Activated naive CD8-positive, alpha-beta T cell treated with anti-CD3 and anti-CD28 coated beads, Interleukin-2, amount 50 U/mL, for 24 hours (primary cell): ENCODE results near the gene CFAP221.

Experiments
- ATAC-seq: fragments of 150-1000 bp; cut with Tn5 transposase; one replicate; pipeline ENCODE4 v1.10.0; 2021
- DNase-seq: peaks from one replicate; pipeline ENCODE4 v3.0.0; 2021
- H3K27ac Mint-ChIP-seq: one replicate; pipeline ENCODE4 v1.8.0; 2021; ENCODE audit warnings: mild to moderate bottlenecking, mixed read lengths
- H3K27me3 Mint-ChIP-seq: one replicate; pipeline ENCODE4 v1.8.0; 2021; ENCODE audit warnings: mixed read lengths
- H3K36me3 Mint-ChIP-seq: one replicate; pipeline ENCODE4 v1.8.0; 2021; ENCODE audit warnings: low read depth, mixed read lengths
- H3K4me1 Mint-ChIP-seq: one replicate; pipeline ENCODE4 v1.8.0; 2021; ENCODE audit warnings: mixed read lengths
- H3K4me3 Mint-ChIP-seq: one replicate; pipeline ENCODE4 v1.8.0; 2021; ENCODE audit warnings: mild to moderate bottlenecking, moderate library complexity, mixed read lengths
- H3K9me3 Mint-ChIP-seq: one replicate; pipeline ENCODE4 v1.8.0; 2021; ENCODE audit warnings: mixed read lengths

Gene CFAP221

DNA sequence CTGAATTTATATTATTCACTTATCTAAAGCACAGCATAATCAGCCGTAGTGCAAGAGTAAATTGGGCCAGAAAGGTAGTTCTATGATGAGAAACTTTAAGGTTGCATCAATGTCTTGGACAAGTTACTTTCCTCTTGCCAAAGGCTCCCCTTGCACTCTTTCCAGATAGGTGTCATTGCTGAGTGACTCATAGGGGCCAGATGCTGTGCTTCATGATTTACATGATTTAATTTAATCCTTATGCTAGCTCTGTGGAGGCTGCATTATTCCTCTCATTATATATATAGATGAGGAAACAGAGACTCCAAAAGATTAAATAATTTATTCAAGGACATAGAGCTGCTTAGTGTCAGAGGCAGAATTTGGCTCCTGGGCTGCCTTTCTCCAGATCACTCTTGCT is 5.0 kb downstream of the CFAP221 start:
- no peak for DNase-seq
- Mint-ChIP-seq H3K9me3 (no peaks in the 10 kb centered on the region), H3K4me1 (no peaks in the 10 kb centered on the region), H3K27me3 (peaks cover 35% of the 10 kb centered on the region), H3K36me3 (no peaks in the 10 kb centered on the region), H3K4me3 (no peak overlapping the region), H3K27ac (no peak overlapping the region)
- no peak for ATAC-seq

DNA sequence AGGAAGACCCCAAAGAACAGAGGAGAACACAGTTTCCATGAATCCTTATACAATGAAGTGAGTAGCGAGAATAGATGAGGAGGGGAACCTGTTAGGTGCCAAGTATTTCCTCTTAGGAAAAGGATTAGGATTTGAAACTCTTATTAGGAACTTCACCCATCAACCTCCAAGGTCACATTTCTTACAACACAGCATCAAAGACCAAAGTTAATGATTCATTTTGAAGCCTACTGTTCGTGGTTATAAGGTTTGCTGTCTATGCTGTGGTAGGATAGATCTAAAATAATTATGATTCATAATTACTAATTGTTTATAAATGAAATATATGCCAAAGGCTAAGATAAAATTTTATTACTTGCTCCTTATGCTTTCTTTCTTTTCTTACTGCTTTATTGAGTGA is 6.1 kb downstream of the CFAP221 start:
- Mint-ChIP-seq H3K27me3 (peaks cover 26% of the 10 kb centered on the region), H3K4me1 (no peaks in the 10 kb centered on the region), H3K4me3 (no peak overlapping the region), H3K9me3 (no peaks in the 10 kb centered on the region), H3K27ac (no peak overlapping the region), H3K36me3 (no peaks in the 10 kb centered on the region)
- no peak for ATAC-seq
- no peak for DNase-seq

DNA sequence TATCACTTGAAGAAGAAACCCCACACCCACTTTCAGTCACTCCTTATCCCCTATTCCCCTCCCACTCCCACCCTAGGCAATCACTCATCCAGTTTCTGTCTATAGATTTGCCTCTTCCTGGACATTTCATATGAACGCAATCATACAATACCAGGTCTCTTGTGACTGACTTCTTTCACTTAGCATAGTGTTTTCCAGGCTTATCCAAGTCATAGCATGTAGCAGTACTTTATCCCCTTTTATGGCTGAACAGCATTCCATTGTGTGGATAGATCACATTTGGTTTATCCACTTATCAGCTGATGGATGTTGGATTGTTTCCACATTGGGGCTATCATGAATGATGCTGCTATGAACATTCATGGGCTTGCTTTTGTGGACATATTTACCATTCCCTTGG is 6.6 kb downstream of the CFAP221 start:
- Mint-ChIP-seq H3K4me3 (no peak overlapping the region), H3K4me1 (no peaks in the 10 kb centered on the region), H3K9me3 (no peaks in the 10 kb centered on the region), H3K36me3 (no peaks in the 10 kb centered on the region), H3K27me3 (peaks cover 23% of the 10 kb centered on the region), H3K27ac (no peak overlapping the region)
- ATAC-seq (no peak), DNase-seq (no peak)

DNA sequence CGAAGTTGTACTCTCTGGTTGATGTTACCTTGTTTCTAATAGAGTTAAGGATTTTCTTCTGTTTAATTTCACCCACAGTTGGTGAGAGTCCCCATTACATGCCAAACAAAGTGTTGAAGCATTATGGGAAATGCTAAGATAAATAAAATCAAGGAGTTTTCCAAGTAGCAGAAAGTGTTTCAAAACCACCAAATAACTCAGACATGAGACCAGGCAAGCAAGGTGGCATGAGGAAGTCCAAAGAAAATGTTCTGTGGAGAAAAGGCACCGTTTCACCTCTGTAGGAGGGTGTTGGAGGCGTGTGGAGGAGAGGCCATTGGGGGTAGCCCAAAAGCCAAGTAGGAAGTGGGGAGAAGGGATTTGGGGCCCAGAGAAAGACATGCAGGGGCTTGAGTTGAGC is 8.7 kb downstream of the CFAP221 start:
- DNase-seq (no peak), ATAC-seq (no peak)
- Mint-ChIP-seq H3K4me3 (no peak overlapping the region), H3K9me3 (no peaks in the 10 kb centered on the region), H3K27me3 (peaks cover 13% of the 10 kb centered on the region), H3K36me3 (no peaks in the 10 kb centered on the region), H3K4me1 (no peaks in the 10 kb centered on the region), H3K27ac (no peak overlapping the region)

DNA sequence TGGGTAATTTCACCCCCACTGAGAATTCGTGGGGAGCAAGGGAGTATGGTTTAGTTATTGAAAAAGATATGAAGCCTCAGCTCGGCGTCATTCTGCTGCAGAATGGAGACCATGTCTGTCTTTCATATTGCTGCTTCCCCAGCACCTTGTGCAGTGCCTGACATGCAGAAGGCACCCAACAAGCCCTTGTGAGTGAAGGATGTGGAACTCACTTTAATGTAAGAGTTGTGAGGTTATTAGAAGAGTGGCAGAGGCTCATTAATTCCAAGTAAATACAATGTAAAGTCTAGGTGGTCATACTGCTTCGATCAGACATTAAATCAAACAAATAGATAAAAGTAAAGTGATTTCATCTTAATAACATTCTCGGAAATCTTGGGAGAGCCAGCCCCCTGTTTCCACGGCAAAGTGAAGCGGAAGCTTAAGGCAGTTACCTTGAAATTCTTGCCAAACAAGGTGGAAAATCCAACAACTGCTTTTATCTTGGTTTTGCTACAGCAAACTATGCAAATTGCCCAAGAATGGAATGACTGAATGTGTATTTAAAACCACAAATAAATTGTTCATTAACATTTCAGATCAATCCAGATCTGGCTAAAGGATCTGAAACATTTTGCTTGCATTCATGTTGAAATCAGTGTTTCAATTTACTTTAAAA is 9.6 kb downstream of the CFAP221 start:
- H3K4me3 Mint-ChIP-seq = no peak overlapping the region
- ATAC-seq (no peak), DNase-seq (no peak)
- no peaks in the 10 kb centered on the region for H3K9me3 Mint-ChIP-seq
- H3K27ac Mint-ChIP-seq = no peak overlapping the region
- peaks cover 13% of the 10 kb centered on the region for H3K27me3 Mint-ChIP-seq
- no peaks in the 10 kb centered on the region for H3K36me3 Mint-ChIP-seq
- H3K4me1 Mint-ChIP-seq = no peaks in the 10 kb centered on the region

DNA sequence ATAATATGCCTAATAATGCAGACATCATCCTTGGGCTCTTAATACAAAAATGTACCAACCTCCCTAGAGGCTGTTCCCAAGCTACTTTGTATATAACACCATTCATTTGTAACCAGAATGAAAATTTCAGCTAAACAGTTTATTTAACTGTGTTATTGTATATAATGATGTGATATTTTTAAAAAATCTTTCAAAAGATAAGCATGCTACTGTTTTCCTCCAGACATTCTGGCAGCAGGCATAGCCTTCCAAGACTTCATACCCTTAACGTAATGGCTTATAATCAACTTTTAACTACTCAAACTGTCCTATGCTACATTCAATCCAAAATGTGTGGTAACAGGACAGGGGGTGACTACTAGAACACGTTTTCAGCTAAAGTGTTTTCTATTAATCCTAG is 21.2 kb downstream of the CFAP221 start:
- no peaks in the 10 kb centered on the region for H3K4me1 Mint-ChIP-seq
- peaks cover 18% of the 10 kb centered on the region for H3K9me3 Mint-ChIP-seq
- no peak overlapping the region for H3K27ac Mint-ChIP-seq
- H3K36me3 Mint-ChIP-seq = no peaks in the 10 kb centered on the region
- no peak overlapping the region for H3K4me3 Mint-ChIP-seq
- ATAC-seq = no peak
- DNase-seq = no peak
- H3K27me3 Mint-ChIP-seq = peaks cover 6% of the 10 kb centered on the region

DNA sequence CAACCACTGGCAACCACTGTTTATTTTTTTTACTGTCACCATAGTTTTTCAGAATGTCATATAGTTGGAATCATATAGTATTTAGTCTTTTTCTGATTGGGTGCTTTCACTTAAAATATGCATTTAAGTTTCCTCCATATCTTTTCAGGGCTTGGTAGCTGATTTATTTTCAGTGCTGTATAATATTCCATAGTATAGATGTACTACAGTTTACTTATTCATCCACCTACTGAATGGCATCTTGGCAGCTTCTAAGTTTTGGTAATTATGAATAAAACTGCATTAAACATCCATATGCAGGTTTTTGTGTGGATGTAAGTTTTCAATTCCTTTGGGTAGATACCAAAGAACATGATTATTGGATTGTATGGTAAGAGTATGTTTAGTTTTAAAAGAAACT is 23.0 kb downstream of the CFAP221 start:
- Mint-ChIP-seq H3K4me1 (no peaks in the 10 kb centered on the region), H3K27me3 (peaks cover 6% of the 10 kb centered on the region), H3K9me3 (peaks cover 18% of the 10 kb centered on the region), H3K27ac (no peak overlapping the region), H3K4me3 (no peak overlapping the region), H3K36me3 (no peaks in the 10 kb centered on the region)
- ATAC-seq = no peak
- no peak for DNase-seq

DNA sequence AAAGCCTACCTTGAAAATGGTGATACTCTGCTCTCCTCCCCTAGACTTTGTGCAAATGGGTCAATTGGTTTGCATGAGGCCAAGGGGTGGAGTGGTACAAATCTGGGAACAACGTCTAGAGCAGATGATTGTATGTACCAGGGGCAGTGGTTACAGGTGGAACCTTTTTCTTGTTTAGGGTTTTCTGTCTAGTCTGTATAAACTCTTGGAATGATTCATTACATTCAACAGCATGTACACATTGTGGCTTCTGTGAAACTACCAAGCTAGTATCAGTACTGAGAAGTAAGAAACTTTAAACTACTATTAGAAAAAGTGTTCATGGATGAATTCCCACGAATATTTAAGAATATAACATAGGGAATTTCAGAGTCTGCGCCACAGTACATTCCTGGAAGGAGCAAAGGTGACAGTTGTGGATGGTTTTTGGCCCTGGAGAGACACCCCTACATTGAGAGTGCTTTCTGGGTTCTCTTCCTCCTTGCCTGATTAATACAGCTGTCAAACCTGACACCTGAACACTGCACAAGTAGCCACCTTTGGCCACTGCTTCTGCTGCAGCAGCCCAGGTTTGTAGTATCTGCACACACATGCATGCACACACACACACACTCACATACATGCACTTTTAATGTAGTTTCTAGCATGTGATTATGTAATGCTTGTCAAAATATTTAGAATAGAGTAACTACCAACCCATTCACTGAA is 30.0 kb downstream of the CFAP221 start:
- H3K36me3 Mint-ChIP-seq = no peaks in the 10 kb centered on the region

DNA sequence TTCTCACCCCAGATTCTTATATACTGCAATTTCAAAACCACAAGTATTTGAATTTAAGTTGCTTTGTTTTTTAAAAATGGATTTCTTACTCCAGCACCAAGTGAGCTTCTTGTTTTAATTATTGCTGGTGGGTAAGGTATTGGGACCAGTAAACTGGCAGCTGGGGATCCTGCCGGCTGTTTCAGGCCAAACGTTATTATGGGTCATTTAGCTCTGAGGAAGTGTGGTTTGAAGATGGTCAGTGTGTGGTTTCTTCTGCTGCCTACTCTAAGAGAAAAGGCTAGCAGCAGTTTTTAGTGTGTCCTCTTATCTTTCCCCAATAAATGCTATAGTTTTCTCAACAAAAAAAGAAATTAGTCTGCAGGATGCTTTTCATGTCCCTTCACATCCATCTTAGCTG is 30.6 kb downstream of the CFAP221 start:
- no peaks in the 10 kb centered on the region for H3K4me1 Mint-ChIP-seq
- H3K9me3 Mint-ChIP-seq = peaks cover 12% of the 10 kb centered on the region
- no peaks in the 10 kb centered on the region for H3K36me3 Mint-ChIP-seq
- H3K4me3 Mint-ChIP-seq = no peak overlapping the region
- DNase-seq (no peak), ATAC-seq (no peak)
- H3K27me3 Mint-ChIP-seq = peaks cover 12% of the 10 kb centered on the region
- H3K27ac Mint-ChIP-seq = no peak overlapping the region

More for the DNA sequence above, 30.0 kb downstream of the CFAP221 start:
- Mint-ChIP-seq H3K4me3 (no peak overlapping the region), H3K27ac (no peak overlapping the region), H3K9me3 (peaks cover 18% of the 10 kb centered on the region), H3K27me3 (peaks cover 18% of the 10 kb centered on the region), H3K4me1 (no peaks in the 10 kb centered on the region)
- no peak for DNase-seq
- peak; percentile 66 for ATAC-seq

DNA sequence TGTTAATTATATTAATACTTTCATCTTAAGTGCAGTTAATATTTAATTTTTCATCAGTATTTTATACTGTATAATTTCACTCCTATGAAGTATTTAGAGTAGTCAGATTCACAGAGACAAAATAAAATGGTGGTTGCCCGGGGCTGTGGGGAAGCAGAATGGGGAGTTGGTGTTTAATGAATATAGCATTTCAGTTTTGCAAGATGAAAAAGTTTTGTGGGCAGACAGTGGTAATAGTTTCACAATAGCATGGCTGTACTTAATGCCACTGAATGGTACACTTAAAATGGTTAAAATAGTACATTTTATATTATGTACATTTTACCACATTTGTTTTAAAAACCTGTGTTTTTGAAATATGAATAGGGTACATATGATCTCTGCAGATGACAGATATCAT is 31.2 kb downstream of the CFAP221 start:
- H3K27me3 Mint-ChIP-seq = peaks cover 12% of the 10 kb centered on the region
- no peaks in the 10 kb centered on the region for H3K4me1 Mint-ChIP-seq
- H3K27ac Mint-ChIP-seq = no peak overlapping the region
- ATAC-seq = no peak
- H3K9me3 Mint-ChIP-seq = peaks cover 10% of the 10 kb centered on the region
- no peak for DNase-seq
- no peaks in the 10 kb centered on the region for H3K36me3 Mint-ChIP-seq
- no peak overlapping the region for H3K4me3 Mint-ChIP-seq

DNA sequence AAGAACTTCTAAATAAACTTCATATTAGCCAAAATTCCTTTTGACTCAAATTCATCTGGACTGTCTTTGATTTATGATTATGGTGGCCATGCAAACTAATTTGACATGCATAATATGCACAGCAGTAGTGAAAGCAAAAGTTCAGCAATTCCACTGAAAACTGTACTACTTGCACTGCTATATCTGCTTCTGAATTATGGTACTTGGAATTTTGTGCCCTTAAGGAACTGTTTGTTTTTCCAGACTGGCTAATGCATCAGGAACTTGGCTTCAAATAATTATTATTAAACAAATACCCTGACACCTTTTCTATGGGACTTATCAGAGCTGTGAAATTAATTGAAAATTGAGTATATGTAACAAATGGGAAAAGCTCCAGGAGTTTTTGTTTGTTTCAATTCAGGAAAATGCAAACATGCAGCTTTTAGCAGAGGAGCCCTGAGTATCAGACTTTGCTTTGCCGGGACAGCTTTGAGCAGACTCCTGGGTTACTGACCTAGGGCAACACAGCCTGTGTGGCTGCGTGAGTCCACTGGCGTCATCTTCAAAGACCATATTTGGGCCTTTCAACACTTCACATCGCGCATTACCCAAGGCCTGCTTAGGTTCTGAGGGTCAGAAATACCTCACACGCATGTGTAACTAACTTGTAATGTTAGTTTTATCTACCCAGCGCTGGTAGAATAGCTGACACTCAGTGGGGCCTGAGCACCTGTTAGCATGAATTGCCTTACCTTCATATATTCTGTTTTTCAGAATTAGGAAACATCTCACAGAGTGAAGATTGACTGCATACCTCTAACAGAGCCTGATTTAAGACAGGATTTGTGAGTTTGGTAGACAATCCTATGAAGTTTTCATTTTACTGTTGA is 35.4 kb downstream of the CFAP221 start:
- H3K27ac Mint-ChIP-seq = no peak overlapping the region
- no peak for DNase-seq
- H3K36me3 Mint-ChIP-seq = no peaks in the 10 kb centered on the region
- H3K27me3 Mint-ChIP-seq = peaks cover 12% of the 10 kb centered on the region
- H3K4me1 Mint-ChIP-seq = no peaks in the 10 kb centered on the region
- no peak overlapping the region for H3K4me3 Mint-ChIP-seq
- ATAC-seq = no peak
- H3K9me3 Mint-ChIP-seq = peaks cover 20% of the 10 kb centered on the region

DNA sequence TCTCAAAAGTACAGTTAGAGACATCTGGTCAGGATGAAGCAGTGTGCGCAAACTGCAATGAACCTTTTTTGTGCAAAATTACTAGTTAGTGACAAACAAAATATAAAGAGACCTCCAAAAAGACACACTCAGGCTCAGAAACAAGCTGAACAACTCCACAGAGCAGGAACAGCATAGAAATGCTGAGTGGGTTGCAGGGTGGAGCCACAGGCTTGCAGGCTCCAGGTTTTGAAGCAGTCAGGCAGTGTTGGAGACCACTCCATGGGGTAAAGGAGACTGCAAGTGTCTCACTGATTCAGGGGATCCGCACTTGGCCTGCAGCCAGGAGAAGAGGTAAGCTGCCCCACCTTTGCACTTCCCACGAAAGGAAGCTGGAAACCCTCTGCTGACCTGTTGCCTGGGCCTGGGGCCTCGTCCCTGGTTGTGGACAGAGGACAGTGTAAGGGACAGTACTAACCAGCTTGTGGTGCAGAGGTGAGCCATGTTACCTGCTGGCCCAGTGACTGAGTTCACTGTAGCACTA is 36.4 kb downstream of the CFAP221 start:
- Mint-ChIP-seq H3K27me3 (peaks cover 12% of the 10 kb centered on the region), H3K4me3 (no peak overlapping the region), H3K36me3 (no peaks in the 10 kb centered on the region), H3K9me3 (peaks cover 20% of the 10 kb centered on the region), H3K4me1 (no peaks in the 10 kb centered on the region), H3K27ac (no peak overlapping the region)
- ATAC-seq (no peak), DNase-seq (no peak)

DNA sequence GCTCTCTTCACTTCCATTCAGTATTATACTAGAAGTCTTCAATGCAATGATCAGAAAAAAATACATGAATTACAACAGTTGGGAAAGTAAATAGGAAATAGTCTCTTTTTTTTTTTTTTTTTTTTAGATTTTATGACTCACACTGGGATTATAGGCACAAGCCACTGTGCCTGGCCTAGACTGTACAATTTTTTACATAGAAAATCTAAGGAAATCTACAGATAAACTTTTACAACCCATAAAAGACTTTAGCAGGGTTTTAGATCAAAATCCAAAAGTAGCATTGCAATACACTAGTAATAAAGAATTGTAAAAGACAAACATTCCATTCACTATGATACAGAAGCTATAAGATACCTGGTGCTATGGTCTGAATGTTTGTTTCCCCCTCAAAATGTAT is 39.0 kb downstream of the CFAP221 start:
- Mint-ChIP-seq H3K4me3 (no peak overlapping the region), H3K4me1 (no peaks in the 10 kb centered on the region), H3K27ac (no peak overlapping the region), H3K36me3 (no peaks in the 10 kb centered on the region), H3K9me3 (peaks cover 9% of the 10 kb centered on the region), H3K27me3 (peaks cover 8% of the 10 kb centered on the region)
- ATAC-seq (no peak), DNase-seq (no peak)

DNA sequence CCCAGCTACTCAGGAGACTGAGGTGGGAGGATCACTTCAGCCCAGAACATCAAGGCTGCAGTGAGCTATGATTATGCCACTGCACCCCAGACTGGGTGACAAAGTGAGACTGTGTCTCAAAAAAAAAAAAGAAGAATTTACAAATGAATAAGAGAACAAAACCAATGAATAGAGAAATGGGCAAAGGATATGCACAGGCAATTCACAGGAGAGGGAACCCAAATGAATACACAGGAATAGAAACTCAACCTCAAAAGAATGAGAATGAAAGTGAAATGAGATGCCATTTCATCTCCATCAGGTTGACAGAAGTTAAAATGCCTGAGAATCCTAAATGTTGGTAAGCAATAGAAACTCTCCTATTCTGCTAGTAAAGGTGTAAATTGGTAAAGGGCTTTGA is 40.2 kb downstream of the CFAP221 start:
- ATAC-seq (no peak), DNase-seq (no peak)
- Mint-ChIP-seq H3K27me3 (peaks cover 8% of the 10 kb centered on the region), H3K9me3 (peaks cover 9% of the 10 kb centered on the region), H3K4me1 (no peaks in the 10 kb centered on the region), H3K36me3 (no peaks in the 10 kb centered on the region), H3K4me3 (no peak overlapping the region), H3K27ac (no peak overlapping the region)

DNA sequence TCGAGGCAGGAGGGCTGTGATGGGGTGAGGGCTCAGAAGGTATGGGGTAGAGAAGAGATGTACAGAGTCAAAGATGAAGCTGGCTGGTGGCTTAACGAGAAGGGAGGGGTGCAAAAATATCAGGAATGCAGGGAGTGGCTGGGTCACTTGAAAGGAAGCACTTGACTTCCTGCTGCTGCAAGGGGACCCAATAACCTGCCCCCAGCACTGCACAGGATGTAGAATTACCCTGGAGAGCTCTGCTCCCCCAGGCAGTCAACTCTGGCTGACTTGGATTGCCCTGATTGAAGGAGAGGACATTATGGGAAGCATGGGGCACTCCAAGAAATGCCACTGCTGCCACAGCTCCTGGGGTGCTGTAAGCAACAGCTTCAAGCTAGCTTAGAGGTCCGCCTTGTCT is 41.8 kb downstream of the CFAP221 start:
- no peak for DNase-seq
- H3K27ac Mint-ChIP-seq = no peak overlapping the region
- no peak overlapping the region for H3K4me3 Mint-ChIP-seq
- no peaks in the 10 kb centered on the region for H3K4me1 Mint-ChIP-seq
- H3K36me3 Mint-ChIP-seq = no peaks in the 10 kb centered on the region
- H3K9me3 Mint-ChIP-seq = peaks cover 9% of the 10 kb centered on the region
- peaks cover 8% of the 10 kb centered on the region for H3K27me3 Mint-ChIP-seq
- ATAC-seq = no peak
